GM12875 (cell line): ENCODE measurements around the gene POU2F1.

Experiments used
- H3K4me3 ChIP-seq: one replicate; pipeline ENCODE4 v1.5.1; 2011; ENCODE audit warnings: low read depth, low read length, control low read depth
- TF ChIP-seq, protein P1 (sequence below): IDR thresholded peaks from 2 replicates; pipeline ENCODE4 v1.5.1; 2011; ENCODE audit warnings: low read depth, mild to moderate bottlenecking, control low read depth, inconsistent platforms, low read length, moderate library complexity, borderline replicate concordance; ENCODE audit not compliant: insufficient read depth

POU2F1 gene

DNA sequence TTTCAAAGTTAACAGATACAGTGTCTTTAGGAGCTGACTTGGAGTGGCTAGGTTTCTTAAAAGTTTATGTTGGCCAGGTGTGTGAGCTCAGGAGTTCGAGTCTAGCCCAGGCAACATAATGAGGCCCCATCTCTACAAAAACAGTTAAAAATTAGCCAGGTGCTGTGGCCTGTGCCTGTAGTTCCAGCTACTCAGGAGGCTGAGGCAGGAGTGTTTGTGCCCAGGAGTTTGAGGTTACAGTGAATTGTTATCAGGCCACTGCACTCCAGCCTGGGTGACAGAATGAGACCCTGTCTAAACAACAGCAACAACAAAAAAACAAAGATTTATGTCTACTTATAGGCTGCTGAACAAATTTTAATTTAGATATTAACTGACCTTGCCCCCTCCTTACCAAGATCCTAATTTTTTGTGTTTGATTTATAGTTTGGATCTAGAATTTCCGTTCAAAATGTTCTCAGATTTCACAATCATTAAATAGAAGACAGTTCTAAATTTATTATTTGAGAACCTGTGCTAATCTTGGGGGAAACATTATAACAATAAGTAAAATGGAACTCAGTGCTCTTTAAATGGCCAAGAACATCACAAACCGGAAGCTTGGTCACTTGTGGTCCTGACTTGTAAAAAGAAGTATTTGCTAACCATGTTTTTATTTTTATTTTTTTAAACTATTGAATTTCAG lies 67.8 kb downstream of the POU2F1 start:
- TF ChIP-seq, protein P1, sequence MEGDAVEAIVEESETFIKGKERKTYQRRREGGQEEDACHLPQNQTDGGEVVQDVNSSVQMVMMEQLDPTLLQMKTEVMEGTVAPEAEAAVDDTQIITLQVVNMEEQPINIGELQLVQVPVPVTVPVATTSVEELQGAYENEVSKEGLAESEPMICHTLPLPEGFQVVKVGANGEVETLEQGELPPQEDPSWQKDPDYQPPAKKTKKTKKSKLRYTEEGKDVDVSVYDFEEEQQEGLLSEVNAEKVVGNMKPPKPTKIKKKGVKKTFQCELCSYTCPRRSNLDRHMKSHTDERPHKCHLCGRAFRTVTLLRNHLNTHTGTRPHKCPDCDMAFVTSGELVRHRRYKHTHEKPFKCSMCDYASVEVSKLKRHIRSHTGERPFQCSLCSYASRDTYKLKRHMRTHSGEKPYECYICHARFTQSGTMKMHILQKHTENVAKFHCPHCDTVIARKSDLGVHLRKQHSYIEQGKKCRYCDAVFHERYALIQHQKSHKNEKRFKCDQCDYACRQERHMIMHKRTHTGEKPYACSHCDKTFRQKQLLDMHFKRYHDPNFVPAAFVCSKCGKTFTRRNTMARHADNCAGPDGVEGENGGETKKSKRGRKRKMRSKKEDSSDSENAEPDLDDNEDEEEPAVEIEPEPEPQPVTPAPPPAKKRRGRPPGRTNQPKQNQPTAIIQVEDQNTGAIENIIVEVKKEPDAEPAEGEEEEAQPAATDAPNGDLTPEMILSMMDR = no peak
- H3K4me3 ChIP-seq = no peak overlapping the region

DNA sequence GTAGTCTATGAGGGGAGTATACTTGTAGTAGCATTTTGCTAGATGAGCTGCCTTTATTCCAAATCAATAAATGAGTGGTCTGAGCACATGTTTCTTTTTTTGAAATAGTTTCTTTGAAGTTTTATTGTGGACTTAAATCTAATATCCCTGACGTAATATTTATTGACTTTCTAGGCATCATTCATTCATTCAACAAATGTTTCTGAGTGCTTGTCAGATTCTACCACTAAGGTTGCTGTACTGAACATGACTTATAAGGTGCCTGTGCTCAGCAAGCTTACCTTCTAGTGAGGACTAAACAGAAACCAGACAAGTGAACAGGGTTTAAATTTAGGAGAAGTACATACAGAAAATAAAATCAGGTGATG lies 68.4 kb downstream of the POU2F1 start:
- TF ChIP-seq, protein P1 = no peak
- H3K4me3 ChIP-seq = no peak overlapping the region

DNA sequence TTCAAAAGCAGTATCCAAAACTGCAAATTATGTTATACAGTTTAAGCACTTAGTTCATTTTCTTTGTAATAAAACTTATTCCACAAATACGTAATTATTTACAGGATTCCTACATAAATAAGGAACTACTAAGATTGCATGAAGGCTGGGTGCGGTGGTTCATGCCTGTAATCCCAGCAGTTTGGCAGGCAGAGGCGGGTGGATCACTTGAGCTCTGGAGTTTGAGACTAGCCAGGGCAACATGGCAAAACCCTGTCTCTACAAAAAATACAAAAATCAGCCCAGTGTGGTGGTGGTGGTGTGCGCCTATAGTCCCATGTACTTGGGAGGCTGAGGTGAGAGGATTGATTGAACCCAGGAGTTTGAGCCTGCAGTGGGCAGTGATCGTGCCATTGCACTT lies 69.3 kb downstream of the POU2F1 start:
- H3K4me3 ChIP-seq = no peak overlapping the region
- TF ChIP-seq, protein P1 = no peak

DNA sequence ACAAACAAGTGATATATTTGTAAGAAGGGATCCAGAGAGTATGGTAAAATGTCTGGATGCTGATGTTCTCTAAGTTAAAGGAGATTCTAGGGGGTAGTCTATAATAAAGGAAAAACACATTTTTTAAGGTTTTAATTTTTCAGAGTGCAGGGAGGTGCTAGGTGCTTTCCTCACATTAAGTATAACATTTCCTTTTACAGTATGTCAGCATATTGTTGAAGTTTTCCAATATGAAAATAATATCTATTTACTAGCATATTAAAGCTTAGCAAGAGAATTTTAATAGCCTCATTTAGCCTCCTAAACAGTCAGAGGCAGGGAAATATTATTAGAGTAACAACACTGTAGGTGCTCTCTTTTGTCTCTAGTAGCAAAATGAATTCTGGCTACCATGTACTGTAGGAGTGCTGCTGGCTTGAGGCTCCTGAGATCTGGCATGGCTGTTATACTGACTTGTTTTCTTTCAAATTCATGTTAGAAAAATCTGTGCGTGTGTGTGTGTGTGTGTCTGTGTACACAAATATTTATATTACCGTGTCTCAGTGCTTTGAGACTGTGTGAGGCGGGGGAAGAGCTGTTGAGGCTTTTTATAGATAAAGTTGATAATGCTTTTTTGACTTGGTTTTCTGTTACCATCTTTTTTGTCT lies 71.0 kb downstream of the POU2F1 start:
- no peak overlapping the region for H3K4me3 ChIP-seq
- TF ChIP-seq, protein P1 = no peak

DNA sequence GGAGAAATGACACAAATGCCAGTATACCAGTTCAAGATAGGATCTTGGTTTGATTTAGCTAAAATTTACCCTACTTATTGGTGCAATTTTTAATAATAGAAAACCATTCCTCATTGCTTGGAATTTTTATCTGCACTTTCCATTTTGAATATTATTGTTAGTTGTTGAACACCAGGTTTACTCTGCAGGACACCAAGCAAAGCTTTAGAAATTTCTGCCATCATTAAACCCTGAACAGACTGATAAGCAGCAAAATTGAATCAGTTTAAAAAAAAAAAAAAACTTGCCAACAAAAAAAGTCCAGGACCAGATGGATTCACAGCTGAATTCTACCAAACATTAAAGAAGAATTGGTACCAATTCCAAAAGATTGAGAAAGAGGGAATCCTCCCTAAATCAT lies 71.5 kb downstream of the POU2F1 start:
- no peak overlapping the region for H3K4me3 ChIP-seq
- TF ChIP-seq, protein P1 = no peak

DNA sequence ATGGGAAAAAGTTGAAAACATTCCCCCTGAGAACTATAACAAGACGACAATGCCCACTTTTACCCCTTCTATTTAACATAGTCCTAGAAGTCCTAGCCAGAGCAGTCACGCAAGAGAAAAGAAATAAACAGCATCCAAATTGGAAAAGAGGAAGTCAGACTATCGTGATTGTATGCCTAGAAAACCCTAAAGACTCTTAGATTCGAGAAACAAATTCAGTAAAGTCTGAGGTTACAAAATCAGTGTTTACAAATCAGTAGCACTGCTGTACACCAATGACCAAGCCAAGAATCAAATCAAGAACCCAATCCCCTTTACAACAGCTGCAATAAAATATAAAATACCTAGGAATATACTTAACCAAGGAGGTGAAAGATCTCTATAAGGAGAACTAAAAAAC lies 72.4 kb downstream of the POU2F1 start:
- no peak overlapping the region for H3K4me3 ChIP-seq
- TF ChIP-seq, protein P1 = no peak

DNA sequence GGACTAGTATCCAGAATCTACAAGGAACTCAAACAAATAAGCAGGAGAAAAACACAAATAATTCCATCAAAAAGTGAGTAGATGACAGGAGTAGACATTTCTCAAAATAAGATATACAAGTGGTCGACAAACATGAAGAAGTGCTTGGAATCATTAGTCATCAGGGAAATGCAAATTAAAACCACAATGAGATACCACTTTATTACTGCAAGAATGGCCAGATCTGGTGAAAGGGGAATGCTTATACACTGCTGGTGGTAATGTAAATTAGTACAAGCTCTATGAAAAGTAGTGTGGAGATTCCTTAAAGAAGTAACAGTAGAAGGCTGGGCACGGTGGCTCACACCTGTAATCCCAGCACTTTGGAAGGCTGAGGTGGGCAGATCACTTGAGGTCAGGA lies 73.8 kb downstream of the POU2F1 start:
- TF ChIP-seq, protein P1 = no peak
- H3K4me3 ChIP-seq = no peak overlapping the region
